Neural progenitor cell (in vitro differentiated cells): Measurements from ENCODE around the gene S1PR5. TPM values are rescaled to one million over a fixed set of nuclear protein-coding genes. Genes with fewer than 3 reads are reported as not detected.

ENCODE experiments used
- DNase-seq: peaks from one replicate; pipeline ENCODE4 v3.0.0-alpha.2; 2016; ENCODE audit warnings: low spot score
- H2AFZ ChIP-seq: fragments of 200-600 bp; sonication (generic); replicated peaks from 2 replicates; pipeline ENCODE4 v1.6.1; 2016; ENCODE audit warnings: antibody characterized with exemption
- H3F3A ChIP-seq: fragments of 200-600 bp; sonication (generic); 2 replicates; pipeline ENCODE4 v1.6.1; 2016; ENCODE audit warnings: antibody characterized with exemption, low read depth
- H3K27ac ChIP-seq: fragments of 200-600 bp; sonication (generic); 2 replicates; pipeline ENCODE4 v1.5.1; 2016; ENCODE audit warnings: mild to moderate bottlenecking
- H3K27me3 ChIP-seq: fragments of 200-600 bp; sonication (generic); 2 replicates; pipeline ENCODE4 v1.6.1; 2016; ENCODE audit warnings: mild to moderate bottlenecking, moderate library complexity
- H3K36me3 ChIP-seq: fragments of 200-600 bp; sonication (generic); 2 replicates; pipeline ENCODE4 v1.5.1; 2016
- H3K4me1 ChIP-seq: fragments of 200-600 bp; sonication (generic); 2 replicates; pipeline ENCODE4 v1.6.1; 2016; ENCODE audit warnings: mixed run types
- H3K4me2 ChIP-seq: fragments of 200-600 bp; sonication (generic); 2 replicates; pipeline ENCODE4 v1.6.1; 2016
- H3K4me3 ChIP-seq: fragments of 200-600 bp; sonication (generic); 2 replicates; pipeline ENCODE4 v1.5.1; 2016
- H3K79me2 ChIP-seq: fragments of 200-600 bp; sonication (generic); 2 replicates; pipeline ENCODE4 v1.6.1; 2016; ENCODE audit warnings: low read depth
- H3K9ac ChIP-seq: fragments of 200-600 bp; sonication (generic); 2 replicates; pipeline ENCODE4 v1.6.1; 2016
- H3K9me3 ChIP-seq: fragments of 200-600 bp; sonication (generic); 2 replicates; pipeline ENCODE4 v1.5.1; 2016; ENCODE audit warnings: low read depth
- H4K20me1 ChIP-seq: fragments of 200-600 bp; sonication (generic); 2 replicates; pipeline ENCODE4 v1.6.1; 2016; ENCODE audit warnings: low read depth
- H3K27ac Mint-ChIP-seq: 3 replicates; pipeline ENCODE4 v1.8.0; 2021; ENCODE audit warnings: mixed read lengths
- H3K27me3 Mint-ChIP-seq: 2 replicates; pipeline ENCODE4 v1.8.0; 2022; ENCODE audit warnings: low read depth, mild to moderate bottlenecking, inconsistent platforms, moderate library complexity, mixed read lengths; ENCODE audit not compliant: insufficient read depth
- H3K36me3 Mint-ChIP-seq: 3 replicates; pipeline ENCODE4 v1.8.0; 2021; ENCODE audit warnings: mixed read lengths
- H3K4me1 Mint-ChIP-seq: 3 replicates; pipeline ENCODE4 v1.8.0; 2021; ENCODE audit warnings: mixed read lengths
- H3K4me3 Mint-ChIP-seq: 3 replicates; pipeline ENCODE4 v1.8.0; 2021; ENCODE audit warnings: mild to moderate bottlenecking, moderate library complexity, mixed read lengths
- H3K9me3 Mint-ChIP-seq: 3 replicates; pipeline ENCODE4 v1.8.0; 2020; ENCODE audit warnings: mixed read lengths
- CTCF ChIP-seq: fragments of 200-600 bp; sonication (generic); IDR thresholded peaks from 2 replicates; pipeline ENCODE4 v1.5.1; 2017; ENCODE audit warnings: antibody characterized with exemption, mild to moderate bottlenecking
- EZH2 ChIP-seq: fragments of 200-600 bp; sonication (generic); IDR thresholded peaks from 2 replicates; pipeline ENCODE4 v1.6.1; 2017; ENCODE audit warnings: antibody characterized with exemption, mild to moderate bottlenecking, moderate library complexity
- EZH2phosphoT487 ChIP-seq: fragments of 200-600 bp; sonication (generic); IDR thresholded peaks from 2 replicates; pipeline ENCODE4 v1.6.1; 2017; ENCODE audit warnings: antibody characterized with exemption
- total RNA-seq: library from RNA; depleted of rRNA; stranded (reverse); fragments of >200 nt; gene quantifications from 2 replicates; pipeline ENCODE4 v1.2.3, GENCODE V29; 2015; ENCODE audit warnings: low replicate concordance

S1PR5 gene
- total RNA-seq, 1 donor from 2014 or later = 0.15 TPM

- H4K20me1 ChIP-seq = peaks cover 22% of the 10 kb centered on the region
- peak overlapping the region; percentile 41 for H3K4me3 ChIP-seq
- H3K9me3 ChIP-seq = no peaks in the 10 kb centered on the region
- H3K27me3 ChIP-seq = peaks cover 92% of the 10 kb centered on the region
- TF ChIP-seq CTCF = peak; percentile 55
- TF ChIP-seq EZH2phosphoT487 = peak; percentile 93
- peak; percentile 90 for TF ChIP-seq EZH2
- Mint-ChIP-seq H3K36me3 (no peaks in the 10 kb centered on the region), H3K27me3 (peaks cover 33% of the 10 kb centered on the region), H3K4me3 (peak overlapping the region; percentile 64), H3K4me1 (peaks cover 36% of the 10 kb centered on the region), H3K9me3 (peaks cover 2% of the 10 kb centered on the region), H3K27ac (no peak overlapping the region)
- H3K27ac ChIP-seq = no peak overlapping the region
- no peaks in the 10 kb centered on the region for H3K79me2 ChIP-seq
- H3K9ac ChIP-seq = no peak overlapping the region
- H2AFZ ChIP-seq = peak overlapping the region; percentile 98
- peaks cover 21% of the 10 kb centered on the region for H3K4me1 ChIP-seq
- peaks cover 31% of the 10 kb centered on the region for H3F3A ChIP-seq
- DNase-seq = peak; percentile 88
- peak overlapping the region; percentile 71 for H3K4me2 ChIP-seq
- no peaks in the 10 kb centered on the region for H3K36me3 ChIP-seq
Observed at GRCh38 chr19:10514211-10515145, 2.8 kb downstream of the S1PR5 start.

GRCh38 chr19:10513223-10513622 is 4.0 kb downstream of the S1PR5 start:
- H3K4me3 ChIP-seq = no peak overlapping the region
- H3K27ac ChIP-seq = no peak overlapping the region
- H3K4me1 ChIP-seq = peaks cover 16% of the 10 kb centered on the region
- peaks cover 22% of the 10 kb centered on the region for H4K20me1 ChIP-seq
- H3K27me3 ChIP-seq = peaks cover 80% of the 10 kb centered on the region
- Mint-ChIP-seq H3K27ac (no peak overlapping the region), H3K4me1 (peaks cover 27% of the 10 kb centered on the region), H3K9me3 (no peaks in the 10 kb centered on the region), H3K27me3 (peaks cover 25% of the 10 kb centered on the region), H3K4me3 (peak overlapping the region; percentile 5), H3K36me3 (no peaks in the 10 kb centered on the region)
- DNase-seq = no peak
- H2AFZ ChIP-seq = no peak overlapping the region
- H3K9ac ChIP-seq = no peak overlapping the region
- no peak overlapping the region for H3K4me2 ChIP-seq
- H3K9me3 ChIP-seq = no peaks in the 10 kb centered on the region
- no peaks in the 10 kb centered on the region for H3K79me2 ChIP-seq
- H3F3A ChIP-seq = peaks cover 31% of the 10 kb centered on the region
- TF ChIP-seq EZH2phosphoT487 = no peak
- TF ChIP-seq EZH2 = no peak
- TF ChIP-seq CTCF = no peak
- no peaks in the 10 kb centered on the region for H3K36me3 ChIP-seq

- Histone ChIP-seq H3K79me2 (no peaks in the 10 kb centered on the region), H3K27me3 (peaks cover 51% of the 10 kb centered on the region), H3K36me3 (no peaks in the 10 kb centered on the region), H3K9me3 (no peaks in the 10 kb centered on the region), H3K4me3 (no peak overlapping the region), H3F3A (peaks cover 24% of the 10 kb centered on the region), H3K27ac (no peak overlapping the region), H3K4me1 (no peaks in the 10 kb centered on the region), H2AFZ (no peak overlapping the region), H3K4me2 (no peak overlapping the region), H3K9ac (no peak overlapping the region), H4K20me1 (peaks cover 11% of the 10 kb centered on the region)
- H3K4me1 Mint-ChIP-seq = peaks cover 10% of the 10 kb centered on the region
- no peaks in the 10 kb centered on the region for H3K36me3 Mint-ChIP-seq
- H3K9me3 Mint-ChIP-seq = no peaks in the 10 kb centered on the region
- no peak overlapping the region for H3K27ac Mint-ChIP-seq
- H3K4me3 Mint-ChIP-seq = no peak overlapping the region
- peaks cover 17% of the 10 kb centered on the region for H3K27me3 Mint-ChIP-seq
- TF ChIP-seq EZH2phosphoT487 (no peak), CTCF (peak; percentile 84), EZH2 (peak; percentile 28)
- DNase-seq = peak; percentile 64
Observed at GRCh38 chr19:10510301-10510802, 6.9 kb downstream of the S1PR5 start.
